ENCODE measurements around the gene PTTG1IP. TPM values are rescaled to one million over a fixed set of nuclear protein-coding genes. Genes with fewer than 3 reads are reported as not detected.

The PTTG1IP gene
- total and polyA plus RNA-seq, 2 donors from 2014 or later = 187 to 378 TPM

GRCh38 chr21:44847261-44848056, 26.0 kb downstream of the PTTG1IP start:
- no peak overlapping the region for H3K9ac ChIP-seq (ENCODE audit: low read length in 3 of 3)

GRCh38 chr21:44846485-44847260, 26.8 kb downstream of the PTTG1IP start:
- H3K9me3 ChIP-seq (ENCODE audit: control insufficient read depth in 2 of 3, insufficient read depth in 1 of 3, low read length in 3 of 3) = no peaks in the 10 kb centered on the region
- no peak for TF ChIP-seq CTCF (IDR thresholded peaks at IDR 0.05; ENCODE audit: borderline replicate concordance, extremely low read depth, insufficient read depth)
- H3K36me3 ChIP-seq (ENCODE audit: control insufficient read depth in 2 of 3, insufficient read depth in 3 of 3, low read length in 3 of 3) = peaks cover 0 to 23% (median 13%) of the 10 kb centered on the region in 3 donors
- peaks cover 0 to 23% (median 17%) of the 10 kb centered on the region in 3 donors for H3K4me1 ChIP-seq (ENCODE audit: control insufficient read depth in 2 of 3, insufficient read depth in 2 of 3, low read depth in 1 of 3, low read length in 3 of 3)
- FAIRE-seq = no peak
- peak in 4 of 5 donors; percentile 40 to 89 (median 69) for DNase-seq
- H3K4me3 ChIP-seq (ENCODE audit: low read length in 3 of 3) = no peak overlapping the region
- no peaks in the 10 kb centered on the region for H3K27me3 ChIP-seq (ENCODE audit: control insufficient read depth, insufficient read depth, low read length)
- no peak overlapping the region for H3K27ac ChIP-seq (ENCODE audit: low read depth in 2 of 2, low read length in 2 of 2)
- H3K9ac ChIP-seq (ENCODE audit: low read length in 3 of 3) = no peak overlapping the region
- intact Hi-C loops (cut with DNase I) = no loop called here

More at GRCh38 chr21:44847261-44848056, 26.0 kb downstream of the PTTG1IP start:
- intact Hi-C loops (cut with DNase I) = no loop called here
- Histone ChIP-seq H3K9me3 (ENCODE audit: control insufficient read depth in 2 of 3, insufficient read depth in 1 of 3, low read length in 3 of 3) (no peaks in the 10 kb centered on the region), H3K4me1 (ENCODE audit: control insufficient read depth in 2 of 3, insufficient read depth in 2 of 3, low read depth in 1 of 3, low read length in 3 of 3) (peaks cover 0 to 23% (median 19%) of the 10 kb centered on the region in 3 donors), H3K27ac (ENCODE audit: low read depth in 2 of 2, low read length in 2 of 2) (no peak overlapping the region), H3K4me3 (ENCODE audit: low read length in 3 of 3) (no peak overlapping the region), H3K36me3 (ENCODE audit: control insufficient read depth in 2 of 3, insufficient read depth in 3 of 3, low read length in 3 of 3) (peaks cover 0 to 23% (median 13%) of the 10 kb centered on the region in 3 donors), H3K27me3 (ENCODE audit: control insufficient read depth, insufficient read depth, low read length) (no peaks in the 10 kb centered on the region)
- FAIRE-seq = no peak
- peak in 1 of 5 donors; percentile 62 for DNase-seq
- no peak for TF ChIP-seq CTCF (IDR thresholded peaks at IDR 0.05; ENCODE audit: borderline replicate concordance, extremely low read depth, insufficient read depth)

GRCh38 chr21:44846224-44846484, 27.3 kb downstream of the PTTG1IP start:
- H3K27me3 ChIP-seq (ENCODE audit: control insufficient read depth, insufficient read depth, low read length) = no peaks in the 10 kb centered on the region
- FAIRE-seq (no peak), DNase-seq (no peak)
- peak overlapping the region in 2 of 3 donors; percentile 1 to 43 for H3K4me3 ChIP-seq (ENCODE audit: low read length in 3 of 3)
- no peak overlapping the region for H3K27ac ChIP-seq (ENCODE audit: low read depth in 2 of 2, low read length in 2 of 2)
- peaks cover 0 to 23% (median 12%) of the 10 kb centered on the region in 3 donors for H3K4me1 ChIP-seq (ENCODE audit: control insufficient read depth in 2 of 3, insufficient read depth in 2 of 3, low read depth in 1 of 3, low read length in 3 of 3)
- no peak overlapping the region for H3K9ac ChIP-seq (ENCODE audit: low read length in 3 of 3)
- H3K36me3 ChIP-seq (ENCODE audit: control insufficient read depth in 2 of 3, insufficient read depth in 3 of 3, low read length in 3 of 3) = peaks cover 0 to 20% (median 13%) of the 10 kb centered on the region in 3 donors
- no peaks in the 10 kb centered on the region for H3K9me3 ChIP-seq (ENCODE audit: control insufficient read depth in 2 of 3, insufficient read depth in 1 of 3, low read length in 3 of 3)
- intact Hi-C loops (cut with DNase I) = no loop called here
- no peak for TF ChIP-seq CTCF (IDR thresholded peaks at IDR 0.05; ENCODE audit: borderline replicate concordance, extremely low read depth, insufficient read depth)
